Activated CD8-positive, alpha-beta memory T cell treated with anti-CD3 and anti-CD28 coated beads, Interleukin-2, amount 10 ng/mL, durations not matched to agents 7 days and 5 days (primary cell): Measurements from ENCODE around the gene SH3TC1. TPM values are rescaled to one million over a fixed set of nuclear protein-coding genes. Genes with fewer than 3 reads are reported as not detected.

ENCODE experiments used
- ATAC-seq: fragments of 150-1000 bp; cut with Tn5 transposase; one replicate; pipeline ENCODE4 v1.10.0; 2021; ENCODE audit warnings: moderate library complexity
- CTCF ChIA-PET: fragments of 350-600 bp; sonication (Branson Sonifier 250); formaldehyde crosslinking; loops from one replicate; lab custom pipeline; 2021; ENCODE audit warnings: antibody characterized with exemption; lab: Charles Lee
- DNase-seq: peaks from one replicate; pipeline ENCODE4 v3.0.0-alpha.2; 2020
- H3K27ac Mint-ChIP-seq: one replicate; pipeline ENCODE4 v1.8.0; 2021; ENCODE audit warnings: mild to moderate bottlenecking, mixed read lengths
- H3K27me3 Mint-ChIP-seq: one replicate; pipeline ENCODE4 v1.8.0; 2021; ENCODE audit warnings: mixed read lengths
- H3K36me3 Mint-ChIP-seq: one replicate; pipeline ENCODE4 v1.8.0; 2021; ENCODE audit warnings: mild to moderate bottlenecking, mixed read lengths
- H3K4me1 Mint-ChIP-seq: one replicate; pipeline ENCODE4 v1.8.0; 2021; ENCODE audit warnings: mixed read lengths
- H3K4me3 Mint-ChIP-seq: one replicate; pipeline ENCODE4 v1.8.0; 2021; ENCODE audit warnings: mild to moderate bottlenecking, moderate library complexity, mixed read lengths
- H3K9me3 Mint-ChIP-seq: one replicate; pipeline ENCODE4 v1.8.0; 2022; ENCODE audit warnings: low read depth, mixed read lengths
- total RNA-seq, 2 experiments: library from RNA; stranded (reverse); gene quantifications; one replicate each; pipeline ENCODE4 v1.2.3, GENCODE V29; 2021

The SH3TC1 gene
- total RNA-seq, 2 experiments from 2014 or later, result 6.0 to 10.7 TPM

GRCh38 chr4:8211251-8211650 is 12.2 kb downstream of the SH3TC1 start:
- ATAC-seq (no peak), DNase-seq (no peak)
- no peak overlapping the region for H3K4me3 Mint-ChIP-seq
- no peaks in the 10 kb centered on the region for H3K27me3 Mint-ChIP-seq
- H3K4me1 Mint-ChIP-seq, result no peaks in the 10 kb centered on the region
- no peaks in the 10 kb centered on the region for H3K36me3 Mint-ChIP-seq
- H3K27ac Mint-ChIP-seq, result no peak overlapping the region
- H3K9me3 Mint-ChIP-seq, result no peaks in the 10 kb centered on the region
- CTCF ChIA-PET, result no interaction called here

GRCh38 chr4:8211737-8212581 is 12.9 kb downstream of the SH3TC1 start:
- DNase-seq (no peak), ATAC-seq (no peak)
- Mint-ChIP-seq H3K27ac (no peak overlapping the region), H3K4me1 (no peaks in the 10 kb centered on the region), H3K36me3 (no peaks in the 10 kb centered on the region), H3K27me3 (no peaks in the 10 kb centered on the region), H3K4me3 (no peak overlapping the region), H3K9me3 (no peaks in the 10 kb centered on the region)
- CTCF ChIA-PET, result no interaction called here

- H3K9me3 Mint-ChIP-seq, result no peaks in the 10 kb centered on the region
- no peak overlapping the region for H3K4me3 Mint-ChIP-seq
- no peaks in the 10 kb centered on the region for H3K36me3 Mint-ChIP-seq
- no peaks in the 10 kb centered on the region for H3K4me1 Mint-ChIP-seq
- DNase-seq, result no peak
- no peak for ATAC-seq
- H3K27me3 Mint-ChIP-seq, result no peaks in the 10 kb centered on the region
- H3K27ac Mint-ChIP-seq, result no peak overlapping the region
- CTCF ChIA-PET, result no interaction called here
Observed at GRCh38 chr4:8212622-8213021, 13.5 kb downstream of the SH3TC1 start.

- H3K4me3 Mint-ChIP-seq, result no peak overlapping the region
- DNase-seq, result no peak
- no peaks in the 10 kb centered on the region for H3K36me3 Mint-ChIP-seq
- no peak for ATAC-seq
- no peaks in the 10 kb centered on the region for H3K27me3 Mint-ChIP-seq
- CTCF ChIA-PET, result no interaction called here
- no peak overlapping the region for H3K27ac Mint-ChIP-seq
- H3K4me1 Mint-ChIP-seq, result peaks cover under 1% of the 10 kb centered on the region
- H3K9me3 Mint-ChIP-seq, result no peaks in the 10 kb centered on the region
Observed at GRCh38 chr4:8213121-8213520, 14.0 kb downstream of the SH3TC1 start.

DNA sequence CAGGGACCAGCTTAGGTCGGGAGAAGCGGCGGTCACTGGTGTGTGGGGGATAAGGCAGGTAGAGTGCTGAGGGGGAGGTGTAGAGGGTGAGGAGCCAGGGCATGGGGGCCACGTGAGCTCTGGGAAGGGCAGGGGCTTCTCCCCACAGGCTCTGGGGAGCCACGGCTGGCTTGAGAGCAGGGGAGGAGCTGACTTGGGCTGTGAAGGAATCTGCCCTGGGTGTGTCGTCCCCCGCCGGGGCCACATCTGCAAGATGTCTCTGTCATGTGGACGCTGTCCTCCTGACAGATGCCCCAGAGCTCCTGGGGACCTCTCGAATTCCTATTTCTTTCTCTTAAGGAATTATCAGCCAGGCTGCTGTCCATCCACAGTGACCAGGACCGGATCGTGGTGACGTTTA is 15.0 kb downstream of the SH3TC1 start:
- CTCF ChIA-PET, result interaction anchor here (0.9 to 2.2 kb wide), 3 partner anchors 19 to 37 kb away, joined by 3 to 5 read pairs (median 4); no protein-coding TSS in a partner anchor
- Mint-ChIP-seq H3K27me3 (no peaks in the 10 kb centered on the region), H3K9me3 (no peaks in the 10 kb centered on the region), H3K27ac (no peak overlapping the region), H3K4me3 (no peak overlapping the region), H3K36me3 (no peaks in the 10 kb centered on the region), H3K4me1 (peaks cover 6% of the 10 kb centered on the region)
- DNase-seq, result no peak
- ATAC-seq, result no peak

- Mint-ChIP-seq H3K4me3 (no peak overlapping the region), H3K27ac (no peak overlapping the region), H3K9me3 (no peaks in the 10 kb centered on the region), H3K36me3 (no peaks in the 10 kb centered on the region), H3K27me3 (no peaks in the 10 kb centered on the region), H3K4me1 (peaks cover 6% of the 10 kb centered on the region)
- DNase-seq (no peak), ATAC-seq (no peak)
- CTCF ChIA-PET, result interaction anchor here (2.2 kb wide), 1 partner anchor 38 kb away, joined by 5 read pairs; no protein-coding TSS in a partner anchor
Observed at GRCh38 chr4:8215001-8215427, 15.9 kb downstream of the SH3TC1 start.

GRCh38 chr4:8215641-8216442 is 16.8 kb downstream of the SH3TC1 start:
- Mint-ChIP-seq H3K4me3 (no peak overlapping the region), H3K4me1 (peaks cover 7% of the 10 kb centered on the region), H3K27me3 (no peaks in the 10 kb centered on the region), H3K36me3 (no peaks in the 10 kb centered on the region), H3K9me3 (no peaks in the 10 kb centered on the region), H3K27ac (no peak overlapping the region)
- DNase-seq (no peak), ATAC-seq (no peak)
- CTCF ChIA-PET, result interaction anchor here (2.2 kb wide), 1 partner anchor 39 kb away, joined by 5 read pairs; no protein-coding TSS in a partner anchor

- H3K9me3 Mint-ChIP-seq, result no peaks in the 10 kb centered on the region
- no peak overlapping the region for H3K4me3 Mint-ChIP-seq
- no peak for DNase-seq
- CTCF ChIA-PET, result interaction anchor here (0.9 to 1.3 kb wide), 2 partner anchors 10 to 26 kb away, joined by 3 read pairs; no protein-coding TSS in a partner anchor
- peaks cover 14% of the 10 kb centered on the region for H3K4me1 Mint-ChIP-seq
- no peaks in the 10 kb centered on the region for H3K36me3 Mint-ChIP-seq
- no peaks in the 10 kb centered on the region for H3K27me3 Mint-ChIP-seq
- no peak overlapping the region for H3K27ac Mint-ChIP-seq
- no peak for ATAC-seq
Observed at GRCh38 chr4:8216443-8217245, 17.6 kb downstream of the SH3TC1 start.

DNA sequence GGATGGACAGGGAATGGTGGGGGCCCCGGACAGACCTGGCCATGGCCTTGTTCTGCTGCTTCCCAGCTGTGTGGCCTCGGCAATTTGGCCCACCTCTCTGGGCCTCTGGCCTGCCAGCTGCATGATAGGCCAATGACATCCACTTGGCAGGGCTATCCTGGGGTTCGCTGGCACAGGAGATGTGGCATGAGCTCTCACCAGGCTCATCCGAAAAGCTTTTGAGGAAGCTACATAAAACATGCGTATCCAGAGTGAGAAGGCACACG is 18.1 kb downstream of the SH3TC1 start:
- H3K4me1 Mint-ChIP-seq, result peaks cover 19% of the 10 kb centered on the region
- H3K4me3 Mint-ChIP-seq, result no peak overlapping the region
- DNase-seq (no peak), ATAC-seq (no peak)
- no peaks in the 10 kb centered on the region for H3K9me3 Mint-ChIP-seq
- no peak overlapping the region for H3K27ac Mint-ChIP-seq
- H3K36me3 Mint-ChIP-seq, result no peaks in the 10 kb centered on the region
- CTCF ChIA-PET, result interaction anchor here (0.9 to 1.3 kb wide), 3 partner anchors 10 to 25 kb away, joined by 3 read pairs; no protein-coding TSS in a partner anchor
- no peaks in the 10 kb centered on the region for H3K27me3 Mint-ChIP-seq

DNA sequence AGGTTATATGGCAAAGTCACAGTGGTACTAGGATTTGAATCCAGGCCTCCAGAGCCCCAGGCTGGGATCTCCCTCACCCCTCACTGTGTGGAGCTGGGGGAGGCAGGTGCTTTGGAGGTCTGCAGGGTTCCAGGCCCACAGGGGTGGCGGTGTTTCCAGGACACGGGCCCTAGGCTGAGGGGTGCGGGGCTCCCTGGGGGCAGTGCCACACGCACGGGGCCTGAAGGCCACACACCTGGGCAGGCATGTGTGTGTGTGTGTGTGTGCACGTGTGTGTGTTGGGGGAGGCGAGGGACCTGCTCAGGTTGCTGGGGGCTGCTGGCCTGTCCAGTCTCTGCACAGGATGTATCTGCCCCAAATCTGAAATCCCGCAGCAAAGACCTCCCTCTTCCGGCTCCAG is 18.8 kb downstream of the SH3TC1 start:
- ATAC-seq, result no peak

DNA sequence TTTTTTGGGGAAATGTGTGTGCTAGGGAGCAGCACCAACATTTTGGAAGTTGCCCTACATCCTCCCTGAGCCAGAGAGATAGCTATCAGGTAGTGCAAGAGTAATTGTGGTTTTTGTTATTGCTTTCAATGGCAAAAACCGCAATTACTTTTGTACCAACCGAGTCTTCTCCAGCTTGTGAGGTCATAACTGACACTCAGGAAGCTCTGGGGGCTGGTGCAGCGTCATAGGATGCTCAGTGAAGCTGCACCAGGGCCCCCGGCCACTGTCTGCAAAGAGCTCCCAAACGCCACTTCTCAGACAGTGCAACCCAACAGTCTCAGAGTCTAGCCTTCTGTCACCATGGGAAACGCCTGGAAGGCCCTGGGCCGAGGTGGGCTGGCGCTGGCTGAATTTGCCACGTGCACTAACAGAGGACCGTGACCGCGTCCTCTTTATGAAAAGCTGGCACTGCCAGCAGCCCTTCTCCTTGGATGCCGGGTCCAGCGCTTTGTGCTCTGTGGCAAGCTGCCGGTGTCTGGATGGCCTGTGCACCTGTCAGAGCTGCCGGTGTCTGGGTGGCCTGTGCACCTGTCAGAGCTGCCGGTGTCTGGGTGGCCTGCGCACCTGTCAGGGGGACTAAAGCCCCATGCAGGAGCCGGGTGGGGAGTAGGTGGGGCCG is 19.4 kb downstream of the SH3TC1 start:
- no peak for ATAC-seq
- H3K36me3 Mint-ChIP-seq, result peaks cover 2% of the 10 kb centered on the region
- H3K4me3 Mint-ChIP-seq, result no peak overlapping the region
- H3K27ac Mint-ChIP-seq, result no peak overlapping the region
- no peak for DNase-seq
- no peaks in the 10 kb centered on the region for H3K27me3 Mint-ChIP-seq
- CTCF ChIA-PET, result no interaction called here
- H3K9me3 Mint-ChIP-seq, result no peaks in the 10 kb centered on the region
- H3K4me1 Mint-ChIP-seq, result peaks cover 26% of the 10 kb centered on the region

More for the DNA sequence above, 18.8 kb downstream of the SH3TC1 start:
- Mint-ChIP-seq H3K36me3 (no peaks in the 10 kb centered on the region), H3K27me3 (no peaks in the 10 kb centered on the region), H3K4me3 (no peak overlapping the region), H3K27ac (no peak overlapping the region), H3K4me1 (peaks cover 25% of the 10 kb centered on the region), H3K9me3 (no peaks in the 10 kb centered on the region)
- CTCF ChIA-PET, result interaction anchor here (0.9 kb wide), 2 partner anchors 11 to 17 kb away, joined by 3 read pairs; no protein-coding TSS in a partner anchor
- DNase-seq, result no peak

- H3K36me3 Mint-ChIP-seq, result peaks cover 2% of the 10 kb centered on the region
- DNase-seq, result no peak
- CTCF ChIA-PET, result interaction anchor here (1.4 kb wide), 1 partner anchor 42 kb away, joined by 3 read pairs; no protein-coding TSS in a partner anchor
- H3K9me3 Mint-ChIP-seq, result no peaks in the 10 kb centered on the region
- H3K27me3 Mint-ChIP-seq, result no peaks in the 10 kb centered on the region
- H3K4me1 Mint-ChIP-seq, result peaks cover 29% of the 10 kb centered on the region
- no peak overlapping the region for H3K4me3 Mint-ChIP-seq
- no peak for ATAC-seq
- no peak overlapping the region for H3K27ac Mint-ChIP-seq
Observed at GRCh38 chr4:8219236-8219635, 20.1 kb downstream of the SH3TC1 start.
